ENCODE measurements around the gene DRC1.
A peak's percentile ranks its signal among the peaks of the same experiment; 100 is the strongest.

The DRC1 gene

DNA sequence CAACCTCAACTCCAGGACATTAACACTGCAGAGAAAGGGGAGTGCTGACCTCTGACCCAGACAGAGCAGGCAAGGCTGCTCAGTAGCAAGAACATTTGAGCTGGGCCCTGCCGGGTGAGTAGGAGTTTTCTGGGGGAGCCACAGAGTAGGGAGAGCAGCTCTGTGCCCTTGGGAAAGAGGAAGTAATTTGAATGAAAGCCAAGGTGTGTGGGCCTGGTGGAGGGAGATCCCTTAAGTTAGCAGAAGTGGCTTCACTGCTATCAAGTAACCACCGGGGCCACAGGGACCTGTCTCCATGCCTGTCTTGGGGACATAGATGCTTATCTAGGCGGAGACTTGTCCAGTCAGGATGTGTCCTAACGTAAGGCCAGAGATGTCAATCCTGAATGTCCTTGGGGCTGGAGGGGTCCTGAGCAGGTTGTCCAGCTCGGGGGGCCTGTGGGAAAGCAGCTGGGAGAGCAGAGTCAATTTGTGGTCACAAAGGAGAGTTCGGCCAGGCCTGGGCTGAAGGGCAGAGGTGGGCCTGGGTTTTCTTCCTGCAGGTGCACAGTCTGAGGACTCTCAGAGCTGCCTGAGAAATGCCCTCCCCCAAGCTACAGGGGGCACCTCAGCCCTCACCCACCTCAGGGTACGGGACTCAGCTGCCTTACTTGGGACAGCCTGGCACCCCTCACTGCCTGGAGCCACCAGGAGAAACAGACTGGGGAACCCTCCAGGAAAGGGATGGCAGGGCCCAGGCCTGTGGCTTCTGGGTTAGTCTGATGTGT, 91.2 kb downstream of the DRC1 start:
- DNase-seq (ENCODE audit: low read depth in 2 of 2), result no peak

DNA sequence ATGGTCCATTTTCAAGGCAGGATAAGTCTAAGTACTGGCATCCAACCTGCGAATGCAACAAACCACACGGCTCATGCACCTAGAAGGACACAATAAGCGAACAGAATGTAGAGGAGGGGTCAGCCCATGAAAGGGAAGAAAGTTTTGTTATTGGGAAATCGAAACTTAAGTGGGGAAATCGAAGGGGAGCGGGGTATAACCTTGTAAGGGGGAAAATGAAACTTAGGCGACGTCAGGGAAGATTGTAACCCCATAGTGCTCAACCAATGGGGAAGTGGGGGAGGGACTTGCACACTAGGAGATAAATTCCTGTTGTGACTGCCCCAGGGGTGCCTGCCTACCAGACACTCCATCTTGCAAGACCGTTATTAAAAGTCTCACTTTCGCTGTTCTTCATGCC, 91.8 kb downstream of the DRC1 start:
- DNase-seq (ENCODE audit: low read depth in 2 of 2), result no peak

- no peak for DNase-seq (ENCODE audit: low read depth in 2 of 2)
These were observed 92.5 kb downstream of the DRC1 start for GRCh38 chr2:26494199-26494598.

DNA sequence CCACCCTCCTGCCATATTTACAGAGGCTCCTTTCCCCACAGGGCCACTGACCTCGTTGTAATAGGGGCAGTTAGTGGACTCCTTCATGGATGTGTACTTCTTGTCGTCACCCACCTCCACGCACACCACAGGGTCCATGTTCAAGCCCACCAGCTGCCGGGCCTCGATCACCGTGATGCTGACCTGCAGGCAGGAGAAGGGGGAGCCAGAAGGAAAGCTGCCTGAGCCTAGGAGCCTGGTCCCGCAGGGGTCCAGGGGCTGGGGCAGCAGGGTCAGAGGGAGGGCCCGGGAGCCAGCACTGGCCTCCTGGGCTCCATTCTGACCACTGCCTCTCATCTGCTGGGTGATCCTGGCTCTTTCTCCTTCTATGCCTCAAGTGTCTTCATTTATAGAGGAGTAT, 93.2 kb downstream of the DRC1 start:
- no peak for DNase-seq (ENCODE audit: low read depth in 2 of 2)

DNA sequence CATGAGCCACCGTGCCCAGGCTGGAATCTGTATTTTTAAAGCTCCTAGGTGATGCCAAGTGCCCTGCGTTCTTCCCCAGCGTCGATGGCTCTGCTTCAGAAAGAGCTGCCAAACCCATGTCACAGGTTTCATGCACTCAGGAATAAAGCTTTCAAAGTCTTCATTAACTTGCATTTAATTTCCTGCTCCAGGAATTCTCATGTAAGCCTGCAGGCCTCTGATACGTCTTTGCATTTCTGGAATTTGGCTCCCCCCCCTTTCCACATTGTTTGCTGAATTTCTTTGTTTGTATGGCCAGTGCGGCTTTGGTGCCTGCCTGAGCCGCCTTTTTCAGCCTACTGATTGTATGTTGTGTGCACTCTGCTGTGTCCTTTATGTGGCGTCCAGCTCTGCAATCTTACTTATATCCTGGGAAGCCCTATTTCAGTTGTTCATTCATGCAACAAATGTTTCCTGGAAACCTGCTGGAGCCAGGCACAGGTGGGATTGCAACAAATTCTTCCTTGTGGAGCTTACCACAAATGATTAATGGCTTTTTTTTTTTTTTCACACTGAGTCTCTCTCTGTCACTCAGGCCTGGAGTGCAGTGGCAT, 94.1 kb downstream of the DRC1 start:
- DNase-seq (ENCODE audit: low read depth in 2 of 2), result no peak

GRCh38 chr2:26500406-26500805, 98.7 kb downstream of the DRC1 start:
- DNase-seq (ENCODE audit: low read depth in 2 of 2), result no peak

- DNase-seq (ENCODE audit: low read depth in 2 of 2), result peak; percentile 49 to 58
These were observed 101.6 kb downstream of the DRC1 start for GRCh38 chr2:26503231-26503880.

GRCh38 chr2:26504002-26504401, 102.3 kb downstream of the DRC1 start:
- no peak for DNase-seq (ENCODE audit: low read depth in 2 of 2)

DNA sequence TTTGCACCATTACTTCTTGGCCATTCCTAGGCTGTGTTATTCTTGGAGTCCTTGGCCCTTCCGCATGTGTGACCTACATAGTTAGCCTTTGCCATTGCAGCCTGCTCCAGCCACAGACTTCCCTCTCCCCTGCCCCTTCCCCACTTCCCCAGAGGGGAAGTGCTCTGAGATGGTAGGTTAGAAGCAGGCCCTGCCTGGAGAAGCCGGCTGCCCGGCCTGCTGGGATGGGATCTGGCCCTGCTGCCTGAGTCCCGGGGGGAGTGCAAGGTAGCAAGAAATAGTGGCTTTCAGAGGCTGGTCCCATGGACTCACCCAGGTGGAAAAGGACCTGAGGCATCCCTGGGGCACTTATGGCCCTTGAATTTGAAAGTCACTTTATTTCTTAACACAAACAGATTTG, 104.6 kb downstream of the DRC1 start:
- DNase-seq (ENCODE audit: low read depth in 2 of 2), result no peak

All from stimulated activated CD8-positive, alpha-beta memory T cell treated with anti-CD3 and anti-CD28 coated beads, Interleukin-15, amount 100 ng/mL, for 4 hours (primary cell).